GM12873 (cell line): ENCODE data around the gene SLC25A12.

ENCODE experiments used
- TF ChIP-seq, protein P1 (sequence below): IDR thresholded peaks from 2 replicates; pipeline ENCODE4 v1.5.1; 2012; ENCODE audit warnings: low read depth, mild to moderate bottlenecking, moderate library complexity, low read length, control low read depth; ENCODE audit not compliant: insufficient read depth; ENCODE audit errors: missing control alignments

SLC25A12 gene, protein sequence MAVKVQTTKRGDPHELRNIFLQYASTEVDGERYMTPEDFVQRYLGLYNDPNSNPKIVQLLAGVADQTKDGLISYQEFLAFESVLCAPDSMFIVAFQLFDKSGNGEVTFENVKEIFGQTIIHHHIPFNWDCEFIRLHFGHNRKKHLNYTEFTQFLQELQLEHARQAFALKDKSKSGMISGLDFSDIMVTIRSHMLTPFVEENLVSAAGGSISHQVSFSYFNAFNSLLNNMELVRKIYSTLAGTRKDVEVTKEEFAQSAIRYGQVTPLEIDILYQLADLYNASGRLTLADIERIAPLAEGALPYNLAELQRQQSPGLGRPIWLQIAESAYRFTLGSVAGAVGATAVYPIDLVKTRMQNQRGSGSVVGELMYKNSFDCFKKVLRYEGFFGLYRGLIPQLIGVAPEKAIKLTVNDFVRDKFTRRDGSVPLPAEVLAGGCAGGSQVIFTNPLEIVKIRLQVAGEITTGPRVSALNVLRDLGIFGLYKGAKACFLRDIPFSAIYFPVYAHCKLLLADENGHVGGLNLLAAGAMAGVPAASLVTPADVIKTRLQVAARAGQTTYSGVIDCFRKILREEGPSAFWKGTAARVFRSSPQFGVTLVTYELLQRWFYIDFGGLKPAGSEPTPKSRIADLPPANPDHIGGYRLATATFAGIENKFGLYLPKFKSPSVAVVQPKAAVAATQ

DNA sequence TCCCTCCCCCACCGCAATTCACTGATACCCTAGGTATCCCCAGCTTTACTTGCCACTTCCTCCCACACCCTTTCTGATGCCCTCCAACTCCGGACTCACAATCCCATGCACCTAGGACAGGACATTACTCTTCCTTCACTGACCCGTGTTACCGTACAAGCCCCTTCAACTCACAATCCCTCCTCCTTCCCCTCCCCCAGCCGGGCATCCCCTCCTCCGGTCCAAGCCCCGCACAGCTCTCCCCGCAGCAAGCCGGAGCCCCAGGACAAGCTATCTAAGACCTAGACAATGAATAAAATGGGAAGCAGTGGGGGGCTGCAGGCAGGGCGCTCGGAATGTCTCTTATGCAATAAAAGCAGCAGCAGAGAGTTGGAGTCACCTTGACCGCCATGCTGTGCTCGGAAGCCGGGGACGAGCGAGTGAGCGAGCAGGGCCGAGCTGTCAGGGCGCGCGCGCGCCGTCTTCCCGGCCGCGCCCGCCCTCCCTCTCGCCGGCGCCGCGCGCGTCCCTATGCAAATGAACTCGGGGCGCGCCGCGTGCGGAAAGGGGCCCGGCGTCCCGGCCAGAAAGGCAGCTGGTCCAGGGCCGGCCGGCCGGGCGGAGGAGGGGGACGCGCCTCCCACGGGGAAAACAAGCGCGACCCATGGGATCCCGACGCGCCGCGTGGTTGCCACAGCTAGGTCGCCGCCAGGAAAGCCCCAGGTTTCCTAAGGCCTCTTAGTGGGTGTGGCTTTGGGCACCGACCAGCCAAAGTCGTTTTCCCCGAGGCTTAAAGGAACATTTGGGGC is at the start of gene SLC25A12:
Gene SLC25A12, minus strand, starts transcription at position 421 of the 788 bp plus-strand sequence. Its CDS starts 30 bp downstream, at position 391.
- TF ChIP-seq, protein P1, sequence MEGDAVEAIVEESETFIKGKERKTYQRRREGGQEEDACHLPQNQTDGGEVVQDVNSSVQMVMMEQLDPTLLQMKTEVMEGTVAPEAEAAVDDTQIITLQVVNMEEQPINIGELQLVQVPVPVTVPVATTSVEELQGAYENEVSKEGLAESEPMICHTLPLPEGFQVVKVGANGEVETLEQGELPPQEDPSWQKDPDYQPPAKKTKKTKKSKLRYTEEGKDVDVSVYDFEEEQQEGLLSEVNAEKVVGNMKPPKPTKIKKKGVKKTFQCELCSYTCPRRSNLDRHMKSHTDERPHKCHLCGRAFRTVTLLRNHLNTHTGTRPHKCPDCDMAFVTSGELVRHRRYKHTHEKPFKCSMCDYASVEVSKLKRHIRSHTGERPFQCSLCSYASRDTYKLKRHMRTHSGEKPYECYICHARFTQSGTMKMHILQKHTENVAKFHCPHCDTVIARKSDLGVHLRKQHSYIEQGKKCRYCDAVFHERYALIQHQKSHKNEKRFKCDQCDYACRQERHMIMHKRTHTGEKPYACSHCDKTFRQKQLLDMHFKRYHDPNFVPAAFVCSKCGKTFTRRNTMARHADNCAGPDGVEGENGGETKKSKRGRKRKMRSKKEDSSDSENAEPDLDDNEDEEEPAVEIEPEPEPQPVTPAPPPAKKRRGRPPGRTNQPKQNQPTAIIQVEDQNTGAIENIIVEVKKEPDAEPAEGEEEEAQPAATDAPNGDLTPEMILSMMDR: no peak

DNA sequence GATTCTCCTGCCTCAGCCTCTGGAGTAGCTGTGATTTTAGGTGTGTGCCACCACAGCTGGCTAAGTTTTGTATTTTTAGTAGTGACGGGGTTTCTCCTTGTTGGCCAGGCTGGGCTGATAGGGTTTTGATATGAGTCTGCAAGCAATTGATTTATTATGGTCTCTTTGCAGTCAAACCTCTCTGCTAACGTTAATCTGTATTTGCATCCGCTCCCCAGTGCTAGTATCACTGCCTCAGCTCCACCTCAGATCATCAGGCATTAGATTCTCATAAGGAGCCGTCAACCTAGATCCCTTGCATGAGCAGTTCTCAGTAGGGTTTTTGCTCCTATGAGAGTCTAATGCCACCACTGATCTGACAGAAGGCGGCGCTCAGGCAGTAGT is 47.3 kb upstream of the SLC25A12 start:
- TF ChIP-seq, protein P1: no peak

DNA sequence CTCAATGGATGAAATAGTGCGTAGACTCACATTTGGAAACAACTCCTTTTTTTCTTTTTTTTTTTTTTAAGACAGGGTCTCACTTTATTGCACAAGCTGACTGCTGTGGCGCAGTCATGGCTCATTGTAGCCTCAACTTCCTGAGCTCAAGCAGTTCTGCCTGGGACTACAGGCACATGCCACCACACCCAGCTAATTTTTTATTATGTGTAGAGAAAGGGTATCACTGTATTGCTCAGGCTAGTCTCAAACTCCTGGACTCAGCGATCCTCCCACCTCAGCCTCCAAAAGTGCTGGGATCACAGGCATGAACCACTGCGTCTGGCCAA is 45.7 kb upstream of the SLC25A12 start:
- TF ChIP-seq, protein P1: no peak

DNA sequence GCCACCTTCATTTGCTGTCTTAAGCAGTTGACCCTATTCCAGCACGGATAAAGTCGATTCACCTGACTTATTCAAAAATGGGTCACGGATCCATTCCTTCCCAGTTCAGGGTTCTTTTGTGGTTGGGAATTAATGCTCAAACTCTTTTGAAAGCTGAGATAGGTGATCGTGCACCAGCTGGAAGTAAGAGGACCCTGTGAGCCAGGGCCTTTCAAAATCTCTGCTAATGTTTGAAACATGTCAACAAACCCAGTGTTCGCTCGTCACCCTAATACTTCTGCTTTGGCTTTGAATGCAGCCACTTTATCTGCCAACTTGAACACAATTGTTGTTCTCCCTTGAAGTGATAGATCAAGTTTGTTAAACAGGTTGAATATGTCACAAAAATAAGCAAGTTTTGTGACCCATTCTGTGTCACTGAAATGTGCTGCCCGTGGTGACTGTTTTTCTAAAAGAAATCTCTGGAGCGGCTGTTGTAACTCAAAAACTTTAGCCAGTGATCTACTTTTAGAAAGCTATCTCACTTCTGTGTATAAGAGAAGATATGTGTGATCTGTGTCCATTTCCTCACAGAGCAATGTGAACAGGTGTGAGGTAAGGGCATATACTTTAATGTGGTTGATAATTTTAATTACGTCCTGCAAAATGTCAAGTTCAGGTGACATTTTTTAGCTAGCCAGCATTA is 45.2 kb upstream of the SLC25A12 start:
- TF ChIP-seq, protein P1: no peak

DNA sequence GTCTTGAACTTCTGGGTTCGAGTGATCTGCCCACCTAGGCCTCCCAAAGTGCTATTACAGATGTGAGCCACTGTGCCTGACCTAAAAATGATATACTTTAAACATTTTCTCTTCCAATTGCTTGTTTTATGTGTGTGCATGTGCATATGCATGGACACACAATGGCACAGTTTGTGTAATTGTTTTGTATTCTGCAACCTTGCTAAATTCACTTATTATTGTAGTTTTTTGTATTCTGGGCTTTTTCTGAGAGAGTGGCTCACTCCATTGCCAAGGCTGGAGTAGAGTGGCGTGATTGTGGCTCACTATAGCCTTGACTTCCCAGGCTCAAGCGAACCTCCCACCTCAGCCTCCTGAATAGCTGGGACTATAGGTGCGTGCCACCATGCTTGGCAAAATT is 36.3 kb upstream of the SLC25A12 start:
- TF ChIP-seq, protein P1: no peak

DNA sequence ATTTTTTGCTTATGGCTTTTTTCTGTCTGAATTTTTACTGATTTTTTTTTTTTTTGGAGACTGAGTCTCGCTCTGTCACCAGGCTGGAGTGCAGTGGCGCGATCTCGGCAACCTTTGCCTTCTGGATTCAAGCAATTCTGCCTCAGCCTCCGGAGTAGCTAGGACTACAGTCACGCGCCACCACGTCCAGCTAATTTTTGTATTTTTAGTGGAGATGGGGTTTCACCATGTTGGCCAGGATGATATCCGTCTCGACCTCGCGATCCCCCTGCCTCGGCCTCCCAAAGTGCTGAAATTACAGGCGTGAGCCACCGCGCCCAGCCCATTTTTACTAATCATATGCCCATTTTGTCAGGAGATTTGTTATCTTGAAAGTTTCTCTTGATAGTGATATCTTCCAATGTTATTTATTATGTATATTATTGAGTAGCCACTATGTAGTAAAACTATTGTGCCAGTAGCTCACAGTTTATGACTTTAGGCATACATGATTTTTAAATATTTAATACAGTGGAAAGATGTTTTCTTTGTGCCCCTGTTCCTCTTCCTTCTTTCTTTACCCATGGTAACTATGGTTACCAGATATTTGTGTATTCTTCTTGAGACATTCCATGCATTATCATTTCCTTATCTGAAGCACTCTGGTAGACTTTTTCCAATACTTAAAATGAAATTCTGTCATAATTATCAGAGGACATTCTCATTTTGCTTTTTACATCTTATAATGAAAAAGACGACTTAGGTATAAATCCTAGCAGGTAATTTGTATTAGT is 30.3 kb upstream of the SLC25A12 start:
- TF ChIP-seq, protein P1: no peak
